Lung (tissue), 12 donors: ENCODE measurements around the gene CNFN. TPM values are rescaled to one million over a fixed set of nuclear protein-coding genes. Genes with fewer than 3 reads are reported as not detected.

Experiments used
- ATAC-seq: fragments of 200-7000 bp; cut with Tn5 transposase; one replicate; pipeline ENCODE4 v1.9.1; 2020; ENCODE audit warnings: moderate number of reproducible peaks; ENCODE audit not compliant: insufficient read depth, low FRiP score
- DNase-seq, 3 donors: peaks; one replicate each; pipeline ENCODE4 v3.0.0-alpha.2; 2013 to 2017
- H3K27ac ChIP-seq, 2 donors: one replicate each; pipeline ENCODE4 v1.5.1; 2013; ENCODE audit warnings: mild to moderate bottlenecking in 2 of 2, moderate library complexity in 2 of 2, control low read depth in 1 of 2, inconsistent platforms in 1 of 2, low read depth in 1 of 2, low read length in 1 of 2
- H3K27me3 ChIP-seq, 3 donors: one replicate each; pipeline ENCODE4 v1.5.1; 2013; ENCODE audit warnings: low read length in 2 of 3; ENCODE audit not compliant: control insufficient read depth in 3 of 3, insufficient read depth in 3 of 3
- H3K36me3 ChIP-seq, 4 donors: one replicate each; pipeline ENCODE4 v1.5.1; 2013; ENCODE audit warnings: low read length in 4 of 4, mild to moderate bottlenecking in 1 of 4, moderate library complexity in 1 of 4; ENCODE audit not compliant: control insufficient read depth in 4 of 4, insufficient read depth in 4 of 4
- H3K4me1 ChIP-seq, 5 donors: one replicate each; pipeline ENCODE4 v1.5.1; 2013; ENCODE audit warnings: low read length in 5 of 5, mild to moderate bottlenecking in 2 of 5, moderate library complexity in 1 of 5; ENCODE audit not compliant: control insufficient read depth in 5 of 5, insufficient read depth in 5 of 5
- H3K4me3 ChIP-seq: one replicate; pipeline ENCODE4 v1.5.1; 2013; ENCODE audit warnings: mild to moderate bottlenecking, control low read depth, moderate library complexity
- H3K9ac ChIP-seq, 2 donors: one replicate each; pipeline ENCODE4 v1.5.1; 2013; ENCODE audit warnings: low read length in 2 of 2, control low read depth in 1 of 2; ENCODE audit not compliant: insufficient read depth in 1 of 2
- H3K9me3 ChIP-seq, 4 donors: one replicate each; pipeline ENCODE4 v1.5.1; 2013; ENCODE audit warnings: low read length in 3 of 4, mild to moderate bottlenecking in 1 of 4, moderate library complexity in 1 of 4; ENCODE audit not compliant: control insufficient read depth in 4 of 4, insufficient read depth in 3 of 4
- WGBS, 2 donors: extraction: QIAGEN DNeasy Blood & Tissue Kit; methylation state at CpG; one replicate each; pipeline ENCODE4 v1.1.7; 2013; 5-methylcytosine and 5-hydroxymethylcytosine counted together
- polyA plus RNA-seq, 2 donors: library from polyadenylated mRNA; stranded (reverse); fragments of 200-250 nt; gene quantifications; one replicate each; pipeline ENCODE4 v1.2.1, GENCODE V29; 2013
- total RNA-seq, 2 donors: library from RNA; depleted of rRNA in 1 of 2; stranded (reverse); fragments of >200 nt in 1 of 2; gene quantifications; one replicate each; pipeline ENCODE4 v1.2.1, GENCODE V29; 2014 to 2021
- TF ChIP-seq, protein P1 (sequence below): IDR thresholded peaks from 2 replicates; pipeline ENCODE4 v1.5.1; 2012; ENCODE audit warnings: mild to moderate bottlenecking; ENCODE audit errors: control extremely low read depth, extremely low read depth
- donor health status: control.
- donor health status: control.
- donor health status: Bipolar disorder and iron deficiency.
- donor health status: healthy.
- donor health status: DM: yes; HTN: yes; CAD: no.

Gene CNFN
- total and polyA plus RNA-seq, 4 donors, result 1.0 to 4.1 (median 2.2) TPM; not detected in 1

GRCh38 chr19:42423462-42424344, 33.6 kb upstream of the CNFN start:
- TF ChIP-seq, protein P1, sequence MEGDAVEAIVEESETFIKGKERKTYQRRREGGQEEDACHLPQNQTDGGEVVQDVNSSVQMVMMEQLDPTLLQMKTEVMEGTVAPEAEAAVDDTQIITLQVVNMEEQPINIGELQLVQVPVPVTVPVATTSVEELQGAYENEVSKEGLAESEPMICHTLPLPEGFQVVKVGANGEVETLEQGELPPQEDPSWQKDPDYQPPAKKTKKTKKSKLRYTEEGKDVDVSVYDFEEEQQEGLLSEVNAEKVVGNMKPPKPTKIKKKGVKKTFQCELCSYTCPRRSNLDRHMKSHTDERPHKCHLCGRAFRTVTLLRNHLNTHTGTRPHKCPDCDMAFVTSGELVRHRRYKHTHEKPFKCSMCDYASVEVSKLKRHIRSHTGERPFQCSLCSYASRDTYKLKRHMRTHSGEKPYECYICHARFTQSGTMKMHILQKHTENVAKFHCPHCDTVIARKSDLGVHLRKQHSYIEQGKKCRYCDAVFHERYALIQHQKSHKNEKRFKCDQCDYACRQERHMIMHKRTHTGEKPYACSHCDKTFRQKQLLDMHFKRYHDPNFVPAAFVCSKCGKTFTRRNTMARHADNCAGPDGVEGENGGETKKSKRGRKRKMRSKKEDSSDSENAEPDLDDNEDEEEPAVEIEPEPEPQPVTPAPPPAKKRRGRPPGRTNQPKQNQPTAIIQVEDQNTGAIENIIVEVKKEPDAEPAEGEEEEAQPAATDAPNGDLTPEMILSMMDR, result no peak
- peak overlapping the region in 1 of 2 donors; percentile 30 for H3K9ac ChIP-seq
- 4% methylated on average over 62 to 65 of the region's 65 CpGs for WGBS, 2 donors
- ATAC-seq (peak; percentile 84), DNase-seq (peak; percentile 94 to 97 (median 95))
- H3K27me3 ChIP-seq, result no peaks in the 10 kb centered on the region
- H3K4me1 ChIP-seq, result peaks cover 0 to 27% (median 13%) of the 10 kb centered on the region in 5 donors
- peak overlapping the region; percentile 57 for H3K4me3 ChIP-seq
- H3K36me3 ChIP-seq, result no peaks in the 10 kb centered on the region
- peak overlapping the region; percentile 73 to 87 for H3K27ac ChIP-seq
- H3K9me3 ChIP-seq, result no peaks in the 10 kb centered on the region

- 1 to 3% methylated on average over 38 of the region's 38 CpGs for WGBS, 2 donors
- Histone ChIP-seq H3K27me3 (no peaks in the 10 kb centered on the region), H3K4me1 (peaks cover 0 to 27% (median 13%) of the 10 kb centered on the region in 5 donors), H3K4me3 (peak overlapping the region; percentile 57), H3K9me3 (no peaks in the 10 kb centered on the region), H3K9ac (peak overlapping the region in 1 of 2 donors; percentile 30), H3K36me3 (no peaks in the 10 kb centered on the region), H3K27ac (peak overlapping the region; percentile 73 to 87)
- ATAC-seq, result peak; percentile 12
- TF ChIP-seq, protein P1, result no peak
- peak; percentile 64 to 74 (median 70) for DNase-seq
Measured at GRCh38 chr19:42422901-42423461, 32.9 kb upstream of the CNFN start.

DNA sequence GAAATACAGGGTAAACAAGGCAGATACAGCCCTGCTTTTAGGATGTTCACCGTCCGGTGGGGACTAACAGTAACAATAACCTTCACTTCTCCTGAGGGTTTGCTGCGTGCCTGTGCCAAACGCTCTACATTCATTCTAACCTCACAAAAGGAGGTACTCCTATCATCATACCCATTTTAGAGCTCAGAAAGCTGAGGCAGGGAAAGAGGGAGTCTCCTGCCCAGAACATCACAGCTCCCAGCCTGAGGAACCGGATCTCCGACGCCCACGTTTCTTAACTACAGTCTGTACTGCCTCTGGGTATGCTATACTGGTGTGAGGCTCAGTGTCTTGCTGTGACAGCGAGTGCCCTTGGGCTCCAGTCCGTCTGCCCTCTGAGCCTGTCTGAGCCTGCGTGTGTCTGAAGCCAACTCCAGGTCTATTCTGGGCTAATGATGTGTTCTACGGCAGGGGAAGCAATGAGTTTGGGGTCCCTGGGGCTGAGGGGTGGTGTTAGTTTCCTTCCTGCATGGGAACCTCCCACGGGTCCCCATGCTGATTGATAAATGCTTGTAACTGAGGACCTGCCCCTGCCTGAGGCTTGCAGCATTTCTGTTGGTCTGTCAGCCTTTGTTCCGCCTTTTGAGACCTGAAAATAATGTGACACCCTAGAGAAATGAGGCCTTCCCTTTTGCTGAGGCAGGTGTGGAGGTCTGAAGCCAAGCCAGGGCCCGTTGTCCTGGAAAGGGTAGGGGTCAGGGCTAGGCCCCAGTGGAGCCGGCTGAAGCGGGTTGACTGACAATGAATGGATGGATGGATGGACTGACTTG, 32.2 kb upstream of the CNFN start:
- Histone ChIP-seq H3K9me3 (no peaks in the 10 kb centered on the region), H3K4me3 (peak overlapping the region; percentile 57), H3K27me3 (no peaks in the 10 kb centered on the region), H3K36me3 (no peaks in the 10 kb centered on the region), H3K4me1 (peaks cover 0 to 27% (median 13%) of the 10 kb centered on the region in 5 donors), H3K9ac (no peak overlapping the region), H3K27ac (peak overlapping the region; percentile 73 to 87)
- 58 to 63% methylated on average over 17 of the region's 17 CpGs for WGBS, 2 donors
- DNase-seq (no peak), ATAC-seq (no peak)
- TF ChIP-seq, protein P1, result no peak
